HG03039 (cell line): ENCODE measurements around the gene RIOK2.
"Not testable (repeated sequence)": the region's sequence is repeated elsewhere in the genome, so short reads cannot be mapped to it uniquely, and the experiment has no call there.

Experiments
- ATAC-seq: cut with Tn5 transposase; IDR thresholded peaks from one replicate; pipeline ENCODE4 v1.9.1; 2021; ENCODE audit warnings: mild to moderate bottlenecking, moderate library complexity; ENCODE audit not compliant: unreplicated experiment

RIOK2 gene

GRCh38 chr5:97183100-97183929, at the start of gene RIOK2:
Gene RIOK2 (minus strand): TSS chr5:97183247. CDS start chr5:97183191, 56 bp downstream.
- peak; percentile 89 for ATAC-seq

GRCh38 chr5:97231025-97231636, 48.1 kb upstream of the RIOK2 start:
- peak; percentile 82 for ATAC-seq

GRCh38 chr5:97229688-97230285, 46.7 kb upstream of the RIOK2 start:
- no peak for ATAC-seq

- no peak for ATAC-seq
Observed at GRCh38 chr5:97229196-97229595, 46.1 kb upstream of the RIOK2 start.

GRCh38 chr5:97225222-97225621, 42.2 kb upstream of the RIOK2 start:
- ATAC-seq, result no peak

DNA sequence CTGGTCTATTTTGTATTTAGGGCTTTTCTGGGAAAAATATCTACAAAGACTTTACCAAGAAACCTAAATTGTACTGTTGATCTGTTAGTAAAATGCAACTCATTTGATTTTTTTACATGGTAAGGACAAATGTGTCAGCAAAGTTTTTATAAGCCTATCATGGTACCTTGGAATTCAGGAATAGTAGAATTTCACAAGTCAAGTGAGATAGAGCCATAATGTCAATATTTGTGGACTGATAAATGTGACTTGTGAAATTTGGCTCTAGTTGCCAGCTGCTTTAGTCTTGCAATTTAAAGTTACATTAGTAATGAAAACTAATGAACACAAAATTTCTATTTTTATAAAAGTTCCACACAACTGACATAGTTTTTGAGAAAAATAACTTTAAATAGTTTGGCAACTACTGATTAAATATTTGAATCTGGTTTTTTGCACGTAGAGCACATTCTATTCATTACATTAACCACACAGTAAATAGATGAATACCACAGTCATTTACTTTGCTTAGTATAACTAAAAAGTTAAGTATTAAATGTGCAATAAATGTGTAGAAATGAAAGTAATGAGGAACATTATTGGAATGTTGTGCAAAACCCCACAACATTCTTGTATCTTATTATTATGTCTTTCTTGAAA, 41.2 kb upstream of the RIOK2 start:
- ATAC-seq, result no peak

- ATAC-seq, result no peak
Observed at GRCh38 chr5:97223596-97223995, 40.5 kb upstream of the RIOK2 start.

DNA sequence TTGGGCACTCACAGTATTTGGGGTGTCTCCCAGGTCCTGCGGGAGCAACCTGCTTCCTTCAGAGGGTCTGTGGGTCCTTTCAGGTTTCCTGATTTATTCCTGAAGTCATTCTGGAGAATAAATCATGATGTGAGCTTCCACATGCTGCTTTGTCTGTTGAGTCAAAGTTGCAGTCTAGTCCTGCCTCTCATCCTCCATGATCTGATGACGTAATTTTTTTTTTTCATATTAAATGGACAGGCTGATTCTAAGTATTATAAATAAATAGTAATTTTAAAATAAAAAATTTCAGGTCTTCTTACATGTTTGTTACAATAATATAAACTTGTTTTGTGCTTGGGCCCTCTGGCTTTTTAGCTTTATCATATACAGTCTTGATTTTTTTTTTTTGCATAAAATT, 26.3 kb upstream of the RIOK2 start:
- no peak for ATAC-seq

GRCh38 chr5:97208714-97209113, 25.7 kb upstream of the RIOK2 start:
- ATAC-seq, result no peak

DNA sequence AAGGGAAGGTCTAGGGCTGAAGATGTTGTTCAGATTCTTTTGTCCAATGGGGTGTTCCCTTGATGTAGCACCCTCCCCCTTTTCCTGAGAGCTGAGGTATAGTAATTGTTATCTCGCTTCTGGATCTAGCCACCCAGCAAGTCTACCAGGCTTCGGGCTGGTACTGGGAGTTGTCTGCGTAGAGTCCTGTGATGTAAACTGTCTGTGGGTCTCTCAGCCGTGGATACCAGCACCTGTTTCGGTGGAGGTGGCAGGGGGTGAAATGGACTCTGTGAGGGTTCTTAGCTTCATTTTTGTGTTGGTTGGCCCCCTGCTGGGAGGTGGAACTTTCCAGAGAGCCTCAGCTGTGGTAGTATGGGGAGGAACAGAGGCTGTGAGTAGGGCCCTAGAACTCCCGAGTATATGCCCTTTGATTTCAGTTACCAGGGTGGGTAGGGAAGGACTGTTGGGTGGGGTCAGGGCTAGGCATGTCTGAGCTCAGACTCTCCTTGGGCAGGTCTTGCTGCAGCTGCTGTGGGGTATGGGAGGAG, 25.2 kb upstream of the RIOK2 start:
- ATAC-seq, result no peak

DNA sequence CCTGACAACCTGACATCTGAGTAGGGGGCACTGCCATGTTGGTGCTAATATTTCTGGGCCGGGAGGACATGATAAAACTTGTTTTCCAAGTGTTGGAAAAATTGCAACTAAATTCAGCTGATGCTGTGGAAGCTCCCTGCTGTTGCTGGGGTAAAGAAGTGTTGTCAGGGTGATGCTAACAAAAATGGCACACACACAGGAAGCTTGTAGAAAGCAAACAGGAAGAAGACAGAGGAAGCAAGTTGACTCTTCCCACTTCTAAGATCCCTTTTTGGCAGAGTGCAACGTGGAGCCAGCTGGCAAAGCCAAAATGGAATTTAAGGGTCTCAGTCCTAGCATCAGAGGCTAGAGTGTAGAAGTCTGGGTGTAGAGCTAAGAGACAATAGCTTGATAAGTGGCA, 11.3 kb upstream of the RIOK2 start:
- no peak for ATAC-seq

DNA sequence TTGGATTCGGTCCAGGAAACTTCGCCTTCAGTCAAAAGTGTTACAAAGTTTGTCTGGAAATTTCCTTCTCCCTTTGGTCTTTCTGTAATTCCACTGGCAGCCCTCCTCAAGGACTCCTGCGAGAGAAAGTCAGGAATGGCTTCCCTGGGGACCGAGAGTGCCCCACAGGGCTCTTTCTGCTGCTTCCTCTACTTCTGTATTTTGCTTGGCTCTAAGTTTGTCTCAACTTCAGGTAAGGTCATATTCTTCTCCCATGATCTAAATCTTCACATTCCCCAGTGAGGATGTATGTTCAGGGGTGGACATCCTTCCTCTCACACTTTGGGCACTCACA, 10.3 kb upstream of the RIOK2 start:
- no peak for ATAC-seq

GRCh38 chr5:97192580-97193354, 9.7 kb upstream of the RIOK2 start:
- no peak for ATAC-seq

DNA sequence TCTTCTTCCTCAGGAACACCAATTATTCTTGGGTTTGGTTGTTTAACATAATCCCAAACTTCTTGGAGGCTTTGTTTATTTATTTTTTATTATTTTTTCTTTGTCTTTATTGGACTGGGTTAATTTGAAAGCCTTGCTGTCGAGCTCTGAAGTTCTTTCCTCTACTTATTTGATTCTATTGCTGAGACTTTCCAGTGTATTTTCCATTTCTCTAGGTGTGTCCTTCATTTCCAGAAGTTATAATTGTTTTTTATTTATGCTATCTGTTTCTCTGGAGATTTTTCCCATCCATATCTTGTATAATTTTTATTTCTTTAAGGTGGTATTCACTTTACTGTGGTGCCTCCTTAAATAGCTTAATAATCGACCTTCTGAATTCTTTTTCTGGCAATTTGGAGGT, 8.8 kb upstream of the RIOK2 start:
- ATAC-seq, result no peak

DNA sequence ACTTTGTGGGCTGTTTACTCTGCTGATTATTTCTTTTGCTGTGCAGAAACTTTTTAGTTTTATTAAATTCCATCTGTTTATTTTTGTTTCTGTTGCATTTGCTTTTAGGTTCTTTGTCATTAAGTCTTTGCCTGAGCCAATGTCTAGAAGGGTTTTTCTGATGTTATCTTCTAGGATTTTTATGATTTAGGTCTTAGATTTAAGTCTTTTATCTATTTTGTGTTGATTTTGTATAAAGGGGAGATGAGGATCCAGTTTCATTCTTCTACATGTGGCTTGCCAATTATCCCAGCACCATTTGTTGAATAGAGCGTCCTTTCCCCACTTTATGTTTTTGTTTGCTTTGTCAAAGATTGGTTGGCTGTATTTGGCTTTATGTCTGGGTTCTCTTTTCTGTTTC, 6.5 kb upstream of the RIOK2 start:
- ATAC-seq, result not testable (repeated sequence)

- ATAC-seq, result no peak
Observed at GRCh38 chr5:97183930-97184213, 825 bp upstream of the RIOK2 start.

- ATAC-seq, result no peak
Observed at GRCh38 chr5:97182571-97183099, 412 bp downstream of the RIOK2 start.

- ATAC-seq, result no peak
Observed at GRCh38 chr5:97181856-97182545, 1.0 kb downstream of the RIOK2 start.

GRCh38 chr5:97179457-97179856, 3.6 kb downstream of the RIOK2 start:
- not testable (repeated sequence) for ATAC-seq

DNA sequence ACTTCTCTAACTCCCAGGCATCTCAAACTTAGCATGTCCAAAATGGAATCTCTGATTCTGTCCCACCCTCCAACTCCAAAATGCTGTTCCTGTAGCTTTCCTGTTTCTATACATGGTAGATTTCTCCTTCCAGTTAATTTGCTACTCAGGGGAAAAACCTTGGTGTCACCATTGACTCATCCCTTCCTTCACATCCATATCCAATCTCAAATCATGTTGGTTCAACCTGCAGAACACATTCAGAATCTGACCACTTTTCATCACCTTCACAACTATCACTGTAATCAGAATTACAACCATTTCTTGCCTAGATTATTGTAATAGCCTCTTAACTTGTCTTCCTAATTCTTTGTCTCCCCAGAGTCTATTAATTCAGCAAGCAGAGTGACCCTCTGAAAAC, 10.8 kb downstream of the RIOK2 start:
- no peak for ATAC-seq
